Measurements from ENCODE around the gene MSANTD7.

DNA sequence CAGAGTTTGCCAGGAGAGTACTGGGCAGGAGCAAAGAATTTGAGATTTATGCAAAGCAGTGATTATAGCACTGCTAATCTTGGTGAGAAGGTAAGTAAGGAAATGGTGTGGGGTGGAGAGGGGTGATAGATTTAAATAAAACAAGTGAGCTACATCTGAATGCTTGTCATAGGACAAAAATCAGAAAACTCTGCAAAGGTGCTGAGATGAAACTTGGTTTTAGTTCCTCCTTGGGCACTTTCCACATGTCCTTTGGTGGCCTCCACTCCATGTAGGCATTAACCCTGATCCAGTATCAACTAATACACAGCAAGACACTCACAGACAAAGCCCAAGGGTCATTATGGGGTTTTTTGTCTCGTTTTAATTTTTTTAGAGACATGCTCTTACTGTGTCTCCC, 37.7 kb upstream of the MSANTD7 start:
- TF ChIP-seq, protein P1, sequence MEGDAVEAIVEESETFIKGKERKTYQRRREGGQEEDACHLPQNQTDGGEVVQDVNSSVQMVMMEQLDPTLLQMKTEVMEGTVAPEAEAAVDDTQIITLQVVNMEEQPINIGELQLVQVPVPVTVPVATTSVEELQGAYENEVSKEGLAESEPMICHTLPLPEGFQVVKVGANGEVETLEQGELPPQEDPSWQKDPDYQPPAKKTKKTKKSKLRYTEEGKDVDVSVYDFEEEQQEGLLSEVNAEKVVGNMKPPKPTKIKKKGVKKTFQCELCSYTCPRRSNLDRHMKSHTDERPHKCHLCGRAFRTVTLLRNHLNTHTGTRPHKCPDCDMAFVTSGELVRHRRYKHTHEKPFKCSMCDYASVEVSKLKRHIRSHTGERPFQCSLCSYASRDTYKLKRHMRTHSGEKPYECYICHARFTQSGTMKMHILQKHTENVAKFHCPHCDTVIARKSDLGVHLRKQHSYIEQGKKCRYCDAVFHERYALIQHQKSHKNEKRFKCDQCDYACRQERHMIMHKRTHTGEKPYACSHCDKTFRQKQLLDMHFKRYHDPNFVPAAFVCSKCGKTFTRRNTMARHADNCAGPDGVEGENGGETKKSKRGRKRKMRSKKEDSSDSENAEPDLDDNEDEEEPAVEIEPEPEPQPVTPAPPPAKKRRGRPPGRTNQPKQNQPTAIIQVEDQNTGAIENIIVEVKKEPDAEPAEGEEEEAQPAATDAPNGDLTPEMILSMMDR (optimal IDR thresholded peaks at IDR 0.05 in 1 of 3, IDR thresholded peaks at IDR 0.05 in 1 of 3, conservative IDR thresholded peaks at IDR 0.05 in 1 of 3; ENCODE audit: extremely low read depth in 1 of 3, insufficient read depth in 2 of 3, low read length in 3 of 3) = no peak
- no peak for TF ChIP-seq EZH2 (IDR thresholded peaks at IDR 0.05; ENCODE audit: low read length)

All from keratinocyte (primary cell).